RWPE2 (cell line): ENCODE measurements around the gene CCNJL.
"Not testable (repeated sequence)": the region's sequence is repeated elsewhere in the genome, so short reads cannot be mapped to it uniquely, and the experiment has no call there.

ENCODE experiments used
- ATAC-seq: fragments of 200-7000 bp; cut with Tn5 transposase; 3 replicates; pipeline ENCODE4 v1.9.1; 2021; ENCODE audit warnings: low read depth
- DNase-seq: peaks from one replicate; pipeline ENCODE4 v3.0.0-alpha.2; 2020; ENCODE audit warnings: low spot score
- H3K27ac ChIP-seq: fragments of 450-650 bp; 2 replicates; pipeline ENCODE4 v1.5.1; 2017; ENCODE audit warnings: mild to moderate bottlenecking; ENCODE audit not compliant: poor library complexity, severe bottlenecking
- H3K27me3 ChIP-seq: fragments of 250-450 bp; sonication (Bioruptor Pico); 2 replicates; pipeline ENCODE4 v1.5.1; 2021; ENCODE audit warnings: mild to moderate bottlenecking, moderate library complexity; ENCODE audit not compliant: insufficient read depth, poor library complexity, severe bottlenecking
- H3K36me3 ChIP-seq: fragments of 250-450 bp; sonication (Bioruptor Pico); 2 replicates; pipeline ENCODE4 v1.5.1; 2020; ENCODE audit warnings: low read depth, mild to moderate bottlenecking, moderate library complexity
- H3K4me1 ChIP-seq: fragments of 250-450 bp; sonication (Bioruptor Pico); 2 replicates; pipeline ENCODE4 v1.5.1; 2021; ENCODE audit warnings: mild to moderate bottlenecking, moderate library complexity; ENCODE audit not compliant: insufficient read depth, poor library complexity, severe bottlenecking
- H3K4me3 ChIP-seq: fragments of 250-450 bp; sonication (Bioruptor Pico); 2 replicates; pipeline ENCODE4 v1.5.1; 2021; ENCODE audit warnings: mild to moderate bottlenecking, moderate library complexity; ENCODE audit not compliant: severe bottlenecking
- H3K9me3 ChIP-seq: fragments of 250-450 bp; sonication (Bioruptor Pico); 2 replicates; pipeline ENCODE4 v1.5.1; 2021; ENCODE audit warnings: mild to moderate bottlenecking, moderate library complexity; ENCODE audit not compliant: severe bottlenecking
- CTCF ChIP-seq: fragments of 450-650 bp; IDR thresholded peaks from one replicate; pipeline ENCODE4 v1.5.1; 2017; ENCODE audit warnings: mild to moderate bottlenecking, moderate library complexity; ENCODE audit not compliant: poor library complexity, severe bottlenecking

Gene CCNJL

GRCh38 chr5:160347448-160347847, 35.1 kb upstream of the CCNJL start:
- no peaks in the 10 kb centered on the region for H3K27me3 ChIP-seq
- DNase-seq, result no peak

GRCh38 chr5:160342413-160342941, 30.1 kb upstream of the CCNJL start:
- H3K4me1 ChIP-seq, result peaks cover 5% of the 10 kb centered on the region
- no peaks in the 10 kb centered on the region for H3K9me3 ChIP-seq
- no peak overlapping the region for H3K27ac ChIP-seq
- no peak overlapping the region for H3K4me3 ChIP-seq
- H3K36me3 ChIP-seq, result no peaks in the 10 kb centered on the region
- peak; percentile 49 for ATAC-seq
- no peak for DNase-seq
- TF ChIP-seq CTCF, result no peak
- H3K27me3 ChIP-seq, result no peaks in the 10 kb centered on the region

More at GRCh38 chr5:160347448-160347847, 35.1 kb upstream of the CCNJL start:
- no peak overlapping the region for H3K27ac ChIP-seq
- H3K36me3 ChIP-seq, result no peaks in the 10 kb centered on the region
- TF ChIP-seq CTCF, result no peak
- peaks cover 2% of the 10 kb centered on the region for H3K4me1 ChIP-seq
- no peak overlapping the region for H3K4me3 ChIP-seq
- no peaks in the 10 kb centered on the region for H3K9me3 ChIP-seq
- ATAC-seq, result no peak

- H3K4me3 ChIP-seq, result no peak overlapping the region
- H3K4me1 ChIP-seq, result peaks cover 5% of the 10 kb centered on the region
- ATAC-seq (no peak), DNase-seq (no peak)
- no peaks in the 10 kb centered on the region for H3K27me3 ChIP-seq
- no peaks in the 10 kb centered on the region for H3K36me3 ChIP-seq
- TF ChIP-seq CTCF, result no peak
- H3K27ac ChIP-seq, result no peak overlapping the region
- H3K9me3 ChIP-seq, result no peaks in the 10 kb centered on the region
Observed at GRCh38 chr5:160341309-160341870, 29.0 kb upstream of the CCNJL start.

- not testable (repeated sequence) for H3K27me3 ChIP-seq, H3K4me1 ChIP-seq, DNase-seq, ATAC-seq, H3K9me3 ChIP-seq, H3K36me3 ChIP-seq, H3K27ac ChIP-seq, H3K4me3 ChIP-seq
Observed at GRCh38 chr5:160340513-160340912, 28.1 kb upstream of the CCNJL start.

DNA sequence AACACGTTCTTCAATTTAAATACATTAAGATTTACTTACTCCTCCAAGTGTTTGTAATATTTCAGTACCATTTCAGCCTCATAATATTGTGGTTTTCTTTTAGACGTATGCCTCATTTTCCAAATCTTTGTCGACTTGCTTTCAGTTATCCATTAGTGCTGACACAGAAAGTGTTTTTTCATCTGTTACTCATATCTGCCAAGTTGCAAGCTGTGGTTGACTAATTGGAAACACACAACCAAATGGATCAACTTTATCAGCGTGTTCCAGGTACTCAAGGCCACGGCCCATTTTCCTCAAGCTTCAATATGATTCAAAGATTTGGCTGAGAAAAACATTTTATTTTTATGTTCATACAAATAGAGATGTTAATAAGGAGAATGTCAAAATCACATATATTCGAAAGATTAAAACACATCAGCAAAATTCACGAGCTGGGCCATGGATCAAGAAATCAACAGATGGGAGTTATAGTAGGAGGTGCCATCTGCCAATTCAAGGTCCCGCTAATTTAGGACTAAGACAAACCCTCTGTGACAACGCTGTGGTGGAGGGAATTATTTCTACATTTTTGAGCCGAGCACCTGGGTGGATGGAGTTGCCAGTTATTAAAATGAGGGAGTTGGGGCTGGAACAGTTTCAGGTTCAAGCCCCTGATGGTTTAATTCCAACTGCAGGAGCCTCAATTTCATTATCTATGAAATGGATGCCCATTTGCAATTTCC, 27.2 kb upstream of the CCNJL start:
- no peak for ATAC-seq
- Histone ChIP-seq H3K4me3 (no peak overlapping the region), H3K27ac (no peak overlapping the region), H3K9me3 (no peaks in the 10 kb centered on the region), H3K4me1 (peaks cover 10% of the 10 kb centered on the region), H3K36me3 (no peaks in the 10 kb centered on the region), H3K27me3 (no peaks in the 10 kb centered on the region)
- no peak for DNase-seq
- TF ChIP-seq CTCF, result no peak

DNA sequence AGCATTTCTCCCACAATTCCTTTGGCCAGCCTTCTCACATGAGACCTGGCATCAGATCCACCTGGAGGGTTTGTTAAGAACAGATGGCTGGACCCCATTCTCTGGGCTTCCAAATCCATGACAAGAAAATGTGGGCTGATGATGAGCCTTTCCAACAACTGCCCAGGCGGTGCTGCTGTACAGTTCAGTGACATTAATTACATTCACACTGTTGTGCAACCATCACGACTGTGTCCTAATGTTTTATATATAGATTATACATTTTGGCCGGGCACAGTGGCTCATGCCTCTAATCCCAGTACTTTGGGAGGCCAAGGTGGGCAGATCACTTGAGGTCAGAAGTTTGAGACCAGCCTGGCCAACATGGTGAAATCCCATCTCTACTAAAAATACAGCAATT, 22.4 kb upstream of the CCNJL start:
- H3K4me1 ChIP-seq, result peaks cover 10% of the 10 kb centered on the region
- not testable (repeated sequence) for H3K9me3 ChIP-seq, ATAC-seq, H3K27me3 ChIP-seq, H3K4me3 ChIP-seq, H3K36me3 ChIP-seq, H3K27ac ChIP-seq
- DNase-seq, result peak; percentile 29
